Smooth muscle cell (in vitro differentiated cells): Measurements from ENCODE around the gene PREP. TPM values are rescaled to one million over a fixed set of nuclear protein-coding genes. Genes with fewer than 3 reads are reported as not detected.

Experiments used
- DNase-seq: peaks from one replicate; lab custom pipeline; 2025; ENCODE audit not compliant: unreplicated experiment; lab: John Stamatoyannopoulos, UW
- H2AFZ ChIP-seq: fragments of 200-600 bp; sonication (generic); 2 replicates; pipeline ENCODE4 v1.6.0; 2016; ENCODE audit warnings: antibody characterized with exemption, low read depth, mild to moderate bottlenecking
- H3F3A ChIP-seq: fragments of 200-600 bp; sonication (generic); 2 replicates; pipeline ENCODE4 v1.6.0; 2017; ENCODE audit warnings: antibody characterized with exemption, low read depth
- H3K27ac ChIP-seq: fragments of 200-600 bp; sonication (generic); 2 replicates; pipeline ENCODE4 v1.5.1; 2016; ENCODE audit warnings: low read depth, mild to moderate bottlenecking
- H3K27me3 ChIP-seq: fragments of 200-600 bp; sonication (generic); 2 replicates; pipeline ENCODE4 v1.6.1; 2016; ENCODE audit warnings: low read depth, mild to moderate bottlenecking
- H3K36me3 ChIP-seq: fragments of 200-600 bp; sonication (generic); 2 replicates; pipeline ENCODE4 v1.5.1; 2016; ENCODE audit warnings: low read depth
- H3K4me1 ChIP-seq: fragments of 200-600 bp; sonication (generic); 2 replicates; pipeline ENCODE4 v1.5.1; 2016; ENCODE audit warnings: low read depth
- H3K4me2 ChIP-seq: fragments of 200-600 bp; sonication (generic); 2 replicates; pipeline ENCODE4 v1.6.0; 2016; ENCODE audit warnings: mild to moderate bottlenecking
- H3K4me3 ChIP-seq: fragments of 200-600 bp; sonication (generic); 2 replicates; pipeline ENCODE4 v1.5.1; 2016; ENCODE audit warnings: mild to moderate bottlenecking
- H3K79me2 ChIP-seq: fragments of 200-600 bp; sonication (generic); 2 replicates; pipeline ENCODE4 v1.6.0; 2016; ENCODE audit warnings: low read depth, mild to moderate bottlenecking
- H3K9ac ChIP-seq: fragments of 200-600 bp; sonication (generic); 2 replicates; pipeline ENCODE4 v1.6.0; 2016; ENCODE audit warnings: low read depth
- H3K9me3 ChIP-seq: fragments of 200-600 bp; sonication (generic); replicated peaks from 2 replicates; pipeline ENCODE4 v1.5.1; 2016; ENCODE audit warnings: low read depth
- H4K20me1 ChIP-seq: fragments of 200-600 bp; sonication (generic); 2 replicates; pipeline ENCODE4 v1.6.0; 2016; ENCODE audit warnings: low read depth
- WGBS: methylation state at CpG from one replicate; pipeline ENCODE4 v1.1.7; 2016; ENCODE audit warnings: low lambda C conversion rate; 5-methylcytosine and 5-hydroxymethylcytosine counted together
- polyA plus RNA-seq: library from polyadenylated mRNA; unstranded; fragments of >200 nt; fragmentation: Nextera tagmentation; extraction: Ambion mirVana; gene quantifications from 2 replicates; pipeline ENCODE4 v1.2.1, GENCODE V29; 2016
- total RNA-seq: library from RNA; depleted of rRNA; stranded (reverse); fragments of >200 nt; gene quantifications from 2 replicates; pipeline ENCODE4 v1.2.3, GENCODE V29; 2014
- TF ChIP-seq, protein P1 (sequence below): fragments of 200-600 bp; sonication (generic); IDR thresholded peaks from 2 replicates; pipeline ENCODE4 v1.5.1; 2017; ENCODE audit warnings: borderline replicate concordance, mild to moderate bottlenecking, antibody characterized with exemption; ENCODE audit not compliant: insufficient read depth, poor library complexity, severe bottlenecking

Gene PREP
- total and polyA plus RNA-seq, 2 experiments from 2014 or later: 23.4 to 33.2 TPM

- 78% methylated on average over 5 of the region's 5 CpGs for WGBS
- DNase-seq: no peak
Observed at GRCh38 chr6:105389543-105389942, 13.3 kb downstream of the PREP start.

GRCh38 chr6:105388392-105388791, 14.5 kb downstream of the PREP start:
- Histone ChIP-seq H3K9me3 (no peaks in the 10 kb centered on the region), H3K9ac (no peak overlapping the region), H3F3A (no peaks in the 10 kb centered on the region), H3K79me2 (peaks cover 27% of the 10 kb centered on the region), H3K27ac (no peak overlapping the region), H3K4me2 (no peak overlapping the region), H3K36me3 (no peaks in the 10 kb centered on the region), H3K4me1 (peaks cover 5% of the 10 kb centered on the region), H2AFZ (no peak overlapping the region), H4K20me1 (peaks cover 56% of the 10 kb centered on the region), H3K27me3 (no peaks in the 10 kb centered on the region), H3K4me3 (no peak overlapping the region)
- DNase-seq: no peak
- 82% methylated on average over 6 of the region's 6 CpGs for WGBS
- TF ChIP-seq, protein P1, sequence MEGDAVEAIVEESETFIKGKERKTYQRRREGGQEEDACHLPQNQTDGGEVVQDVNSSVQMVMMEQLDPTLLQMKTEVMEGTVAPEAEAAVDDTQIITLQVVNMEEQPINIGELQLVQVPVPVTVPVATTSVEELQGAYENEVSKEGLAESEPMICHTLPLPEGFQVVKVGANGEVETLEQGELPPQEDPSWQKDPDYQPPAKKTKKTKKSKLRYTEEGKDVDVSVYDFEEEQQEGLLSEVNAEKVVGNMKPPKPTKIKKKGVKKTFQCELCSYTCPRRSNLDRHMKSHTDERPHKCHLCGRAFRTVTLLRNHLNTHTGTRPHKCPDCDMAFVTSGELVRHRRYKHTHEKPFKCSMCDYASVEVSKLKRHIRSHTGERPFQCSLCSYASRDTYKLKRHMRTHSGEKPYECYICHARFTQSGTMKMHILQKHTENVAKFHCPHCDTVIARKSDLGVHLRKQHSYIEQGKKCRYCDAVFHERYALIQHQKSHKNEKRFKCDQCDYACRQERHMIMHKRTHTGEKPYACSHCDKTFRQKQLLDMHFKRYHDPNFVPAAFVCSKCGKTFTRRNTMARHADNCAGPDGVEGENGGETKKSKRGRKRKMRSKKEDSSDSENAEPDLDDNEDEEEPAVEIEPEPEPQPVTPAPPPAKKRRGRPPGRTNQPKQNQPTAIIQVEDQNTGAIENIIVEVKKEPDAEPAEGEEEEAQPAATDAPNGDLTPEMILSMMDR: no peak

More at GRCh38 chr6:105389543-105389942, 13.3 kb downstream of the PREP start:
- Histone ChIP-seq H3K27ac (no peak overlapping the region), H3F3A (no peaks in the 10 kb centered on the region), H3K4me3 (no peak overlapping the region), H3K9me3 (no peaks in the 10 kb centered on the region), H3K36me3 (no peaks in the 10 kb centered on the region), H3K9ac (no peak overlapping the region), H3K27me3 (no peaks in the 10 kb centered on the region), H2AFZ (no peak overlapping the region), H3K79me2 (peaks cover 20% of the 10 kb centered on the region), H4K20me1 (peaks cover 44% of the 10 kb centered on the region), H3K4me2 (no peak overlapping the region), H3K4me1 (peaks cover 4% of the 10 kb centered on the region)
- TF ChIP-seq, protein P1: no peak

DNA sequence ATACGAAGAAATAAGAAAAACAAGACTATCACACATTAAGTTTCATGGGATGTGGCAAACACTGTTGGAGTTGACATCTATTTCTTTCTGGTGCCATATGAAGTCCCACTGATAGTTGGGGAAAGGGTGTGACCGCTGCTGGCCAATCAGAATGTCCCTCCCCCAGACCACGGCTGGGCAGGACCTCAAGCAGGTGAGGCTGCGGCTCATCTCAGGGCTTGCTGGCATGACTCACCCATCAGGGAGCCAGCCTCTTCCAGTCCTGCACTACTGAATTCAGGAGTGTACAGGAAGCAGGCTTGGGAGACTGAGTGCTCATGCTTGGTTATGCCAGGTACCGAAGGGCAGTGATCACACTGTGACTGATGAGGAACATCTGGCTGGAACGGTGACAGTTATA, 18.9 kb downstream of the PREP start:
- Histone ChIP-seq H3K36me3 (no peaks in the 10 kb centered on the region), H3K4me2 (no peak overlapping the region), H3K9me3 (no peaks in the 10 kb centered on the region), H3K4me3 (no peak overlapping the region), H3K27ac (no peak overlapping the region), H3K79me2 (peaks cover 20% of the 10 kb centered on the region), H3F3A (no peaks in the 10 kb centered on the region), H3K4me1 (peaks cover 3% of the 10 kb centered on the region), H2AFZ (no peak overlapping the region), H4K20me1 (peaks cover 76% of the 10 kb centered on the region), H3K27me3 (no peaks in the 10 kb centered on the region), H3K9ac (no peak overlapping the region)
- DNase-seq: no peak
- WGBS: 86% methylated on average over 6 of the region's 6 CpGs
- TF ChIP-seq, protein P1: no peak

- Histone ChIP-seq H3K36me3 (no peaks in the 10 kb centered on the region), H4K20me1 (peaks cover 77% of the 10 kb centered on the region), H3K9me3 (no peaks in the 10 kb centered on the region), H3K9ac (no peak overlapping the region), H3K4me1 (peaks cover 3% of the 10 kb centered on the region), H3K4me2 (no peak overlapping the region), H3F3A (no peaks in the 10 kb centered on the region), H3K4me3 (no peak overlapping the region), H3K27ac (no peak overlapping the region), H3K27me3 (no peaks in the 10 kb centered on the region), H2AFZ (no peak overlapping the region), H3K79me2 (peaks cover 20% of the 10 kb centered on the region)
- WGBS: 94% methylated on average over 4 of the region's 4 CpGs
- no peak for DNase-seq
- TF ChIP-seq, protein P1: no peak
Observed at GRCh38 chr6:105382958-105383357, 19.9 kb downstream of the PREP start.
